ENCODE data around the gene PKN3.

PKN3 gene

GRCh38 chr9:128732576-128732975, 30.3 kb downstream of the PKN3 start:
- Histone ChIP-seq H4K91ac (ENCODE audit: low read depth, low read length) (no peak overlapping the region), H3K36me3 (ENCODE audit: control insufficient read depth in 1 of 2, insufficient read depth in 2 of 2, low read length in 2 of 2) (peaks cover 18 to 27% of the 10 kb centered on the region in 2 experiments), H3K79me2 (ENCODE audit: control insufficient read depth, insufficient read depth, low read length, poor library complexity) (no peaks in the 10 kb centered on the region), H2AFZ (ENCODE audit: insufficient read depth, low read length, poor library complexity) (no peak overlapping the region), H3K4ac (ENCODE audit: low read depth, low read length) (no peak overlapping the region), H3K27ac (ENCODE audit: low read depth, low read length) (no peak overlapping the region), H4K12ac (ENCODE audit: low read depth, low read length) (no peak overlapping the region), H3K18ac (ENCODE audit: low read length) (no peak overlapping the region), H2BK120ac (ENCODE audit: insufficient read depth, low read length, poor library complexity) (no peak overlapping the region), H3K27me3 (ENCODE audit: insufficient read depth, low read length) (no peaks in the 10 kb centered on the region), H2BK12ac (ENCODE audit: low read length) (no peak overlapping the region), H2BK5ac (ENCODE audit: low read depth, low read length, poor library complexity) (no peak overlapping the region), H3K4me3 (ENCODE audit: low read depth, low read length) (no peak overlapping the region), H3K14ac (ENCODE audit: low read length) (no peak overlapping the region), H2AK5ac (ENCODE audit: low read length) (no peak overlapping the region), H4K8ac (ENCODE audit: low read depth, low read length) (no peak overlapping the region), H3K4me2 (ENCODE audit: low read length) (no peak overlapping the region), H3K9me3 (ENCODE audit: insufficient read depth, low read depth, low read length) (no peaks in the 10 kb centered on the region), H3K79me1 (ENCODE audit: low read length) (no peaks in the 10 kb centered on the region), H3K23ac (ENCODE audit: low read length) (no peak overlapping the region), H3K9ac (ENCODE audit: low read length) (no peak overlapping the region), H3K4me1 (ENCODE audit: control insufficient read depth in 1 of 2, insufficient read depth in 2 of 2, low read length in 2 of 2) (peaks cover 0 to 3% of the 10 kb centered on the region in 2 experiments)
- no peak for DNase-seq
- no CpG with 5 or more reads among the region's 13 CpGs for WGBS (ENCODE audit: extremely low coverage, insufficient coverage, insufficient read length)

- no CpG with 5 or more reads among the region's 9 CpGs for WGBS (ENCODE audit: extremely low coverage, insufficient coverage, insufficient read length)
- Histone ChIP-seq H4K12ac (ENCODE audit: low read depth, low read length) (no peak overlapping the region), H2AK5ac (ENCODE audit: low read length) (no peak overlapping the region), H3K27ac (ENCODE audit: low read depth, low read length) (no peak overlapping the region), H3K4me3 (ENCODE audit: low read depth, low read length) (no peak overlapping the region), H3K9me3 (ENCODE audit: insufficient read depth, low read depth, low read length) (no peaks in the 10 kb centered on the region), H3K79me2 (ENCODE audit: control insufficient read depth, insufficient read depth, low read length, poor library complexity) (no peaks in the 10 kb centered on the region), H3K36me3 (ENCODE audit: control insufficient read depth in 1 of 2, insufficient read depth in 2 of 2, low read length in 2 of 2) (peaks cover 18 to 27% of the 10 kb centered on the region in 2 experiments), H3K14ac (ENCODE audit: low read length) (no peak overlapping the region), H3K9ac (ENCODE audit: low read length) (peak overlapping the region; percentile 28), H2AFZ (ENCODE audit: insufficient read depth, low read length, poor library complexity) (no peak overlapping the region), H4K8ac (ENCODE audit: low read depth, low read length) (peak overlapping the region; percentile 56), H3K79me1 (ENCODE audit: low read length) (no peaks in the 10 kb centered on the region), H3K4me2 (ENCODE audit: low read length) (peak overlapping the region; percentile 32), H4K91ac (ENCODE audit: low read depth, low read length) (no peak overlapping the region), H2BK12ac (ENCODE audit: low read length) (no peak overlapping the region), H2BK5ac (ENCODE audit: low read depth, low read length, poor library complexity) (no peak overlapping the region), H3K27me3 (ENCODE audit: insufficient read depth, low read length) (no peaks in the 10 kb centered on the region), H3K4me1 (ENCODE audit: control insufficient read depth in 1 of 2, insufficient read depth in 2 of 2, low read length in 2 of 2) (peaks cover 0 to 3% of the 10 kb centered on the region in 2 experiments), H3K23ac (ENCODE audit: low read length) (no peak overlapping the region), H3K4ac (ENCODE audit: low read depth, low read length) (no peak overlapping the region), H2BK120ac (ENCODE audit: insufficient read depth, low read length, poor library complexity) (no peak overlapping the region), H3K18ac (ENCODE audit: low read length) (no peak overlapping the region)
- peak; percentile 75 to 82 for DNase-seq
Measured at GRCh38 chr9:128733256-128733655, 31.0 kb downstream of the PKN3 start.

GRCh38 chr9:128735373-128735772, 33.1 kb downstream of the PKN3 start:
- H2AFZ ChIP-seq (ENCODE audit: insufficient read depth, low read length, poor library complexity) = no peak overlapping the region
- no CpG with 5 or more reads among the region's 2 CpGs for WGBS (ENCODE audit: extremely low coverage, insufficient coverage, insufficient read length)
- H4K91ac ChIP-seq (ENCODE audit: low read depth, low read length) = no peak overlapping the region
- no peak overlapping the region for H3K4me2 ChIP-seq (ENCODE audit: low read length)
- H2AK5ac ChIP-seq (ENCODE audit: low read length) = no peak overlapping the region
- H3K4me1 ChIP-seq (ENCODE audit: control insufficient read depth in 1 of 2, insufficient read depth in 2 of 2, low read length in 2 of 2) = peaks cover 0 to 3% of the 10 kb centered on the region in 2 experiments
- H3K4me3 ChIP-seq (ENCODE audit: low read depth, low read length) = no peak overlapping the region
- no peak overlapping the region for H2BK5ac ChIP-seq (ENCODE audit: low read depth, low read length, poor library complexity)
- no peaks in the 10 kb centered on the region for H3K79me1 ChIP-seq (ENCODE audit: low read length)
- H3K9me3 ChIP-seq (ENCODE audit: insufficient read depth, low read depth, low read length) = no peaks in the 10 kb centered on the region
- H3K27me3 ChIP-seq (ENCODE audit: insufficient read depth, low read length) = no peaks in the 10 kb centered on the region
- no peak overlapping the region for H2BK12ac ChIP-seq (ENCODE audit: low read length)
- no peak overlapping the region for H3K9ac ChIP-seq (ENCODE audit: low read length)
- H4K12ac ChIP-seq (ENCODE audit: low read depth, low read length) = no peak overlapping the region
- H3K79me2 ChIP-seq (ENCODE audit: control insufficient read depth, insufficient read depth, low read length, poor library complexity) = no peaks in the 10 kb centered on the region
- no peak overlapping the region for H3K4ac ChIP-seq (ENCODE audit: low read depth, low read length)
- H4K8ac ChIP-seq (ENCODE audit: low read depth, low read length) = no peak overlapping the region
- H3K27ac ChIP-seq (ENCODE audit: low read depth, low read length) = no peak overlapping the region
- peaks cover 26 to 30% of the 10 kb centered on the region in 2 experiments for H3K36me3 ChIP-seq (ENCODE audit: control insufficient read depth in 1 of 2, insufficient read depth in 2 of 2, low read length in 2 of 2)
- no peak overlapping the region for H3K18ac ChIP-seq (ENCODE audit: low read length)
- H3K23ac ChIP-seq (ENCODE audit: low read length) = no peak overlapping the region
- H3K14ac ChIP-seq (ENCODE audit: low read length) = no peak overlapping the region
- H2BK120ac ChIP-seq (ENCODE audit: insufficient read depth, low read length, poor library complexity) = no peak overlapping the region
- no peak for DNase-seq

- Histone ChIP-seq H2BK120ac (ENCODE audit: insufficient read depth, low read length, poor library complexity) (no peak overlapping the region), H2BK12ac (ENCODE audit: low read length) (no peak overlapping the region), H3K79me1 (ENCODE audit: low read length) (no peaks in the 10 kb centered on the region), H4K91ac (ENCODE audit: low read depth, low read length) (no peak overlapping the region), H4K8ac (ENCODE audit: low read depth, low read length) (no peak overlapping the region), H3K9ac (ENCODE audit: low read length) (no peak overlapping the region), H3K4me3 (ENCODE audit: low read depth, low read length) (peak overlapping the region; percentile 13), H3K79me2 (ENCODE audit: control insufficient read depth, insufficient read depth, low read length, poor library complexity) (no peaks in the 10 kb centered on the region), H3K27me3 (ENCODE audit: insufficient read depth, low read length) (no peaks in the 10 kb centered on the region), H4K12ac (ENCODE audit: low read depth, low read length) (no peak overlapping the region), H3K4me2 (ENCODE audit: low read length) (no peak overlapping the region), H3K36me3 (ENCODE audit: control insufficient read depth in 1 of 2, insufficient read depth in 2 of 2, low read length in 2 of 2) (peaks cover 6 to 8% of the 10 kb centered on the region in 2 experiments), H2AK5ac (ENCODE audit: low read length) (no peak overlapping the region), H3K4me1 (ENCODE audit: control insufficient read depth in 1 of 2, insufficient read depth in 2 of 2, low read length in 2 of 2) (no peaks in the 10 kb centered on the region), H3K18ac (ENCODE audit: low read length) (no peak overlapping the region), H3K9me3 (ENCODE audit: insufficient read depth, low read depth, low read length) (no peaks in the 10 kb centered on the region), H2BK5ac (ENCODE audit: low read depth, low read length, poor library complexity) (no peak overlapping the region), H3K27ac (ENCODE audit: low read depth, low read length) (no peak overlapping the region), H3K14ac (ENCODE audit: low read length) (no peak overlapping the region), H2AFZ (ENCODE audit: insufficient read depth, low read length, poor library complexity) (no peak overlapping the region), H3K23ac (ENCODE audit: low read length) (no peak overlapping the region), H3K4ac (ENCODE audit: low read depth, low read length) (no peak overlapping the region)
- DNase-seq = no peak
- WGBS (ENCODE audit: extremely low coverage, insufficient coverage, insufficient read length) = no CpG with 5 or more reads among the region's 20 CpGs
Measured at GRCh38 chr9:128742401-128742800, 40.1 kb downstream of the PKN3 start.
